Prostate gland (tissue), 2 donors: ENCODE results near the gene INPP4B.

Source experiments
- POLR2A ChIP-seq: fragments of 450-650 bp; IDR thresholded peaks from one replicate; pipeline ENCODE4 v1.6.1; 2016; ENCODE audit warnings: antibody characterized with exemption, mild to moderate bottlenecking
- POLR2AphosphoS5 ChIP-seq: sonication (generic); formaldehyde crosslinking; IDR thresholded peaks from one replicate; pipeline ENCODE4 v1.6.1; 2017; ENCODE audit warnings: antibody characterized with exemption
- TF ChIP-seq, protein P1 (sequence below), 4 experiments: fragments of 200-600 bp in 2 of 4; fragments of 450-650 bp in 2 of 4; sonication (generic) in 2 of 4; IDR thresholded peaks; 1 replicate in 3 of 4; 2 replicates in 1 of 4; pipeline ENCODE4 v1.5.1; 2016 to 2019; ENCODE audit warnings: antibody characterized with exemption in 4 of 4, mild to moderate bottlenecking in 2 of 4, moderate library complexity in 2 of 4

GRCh38 chr4:142045996-142046395 is 800.1 kb downstream of the INPP4B start:
- TF ChIP-seq, protein P1, sequence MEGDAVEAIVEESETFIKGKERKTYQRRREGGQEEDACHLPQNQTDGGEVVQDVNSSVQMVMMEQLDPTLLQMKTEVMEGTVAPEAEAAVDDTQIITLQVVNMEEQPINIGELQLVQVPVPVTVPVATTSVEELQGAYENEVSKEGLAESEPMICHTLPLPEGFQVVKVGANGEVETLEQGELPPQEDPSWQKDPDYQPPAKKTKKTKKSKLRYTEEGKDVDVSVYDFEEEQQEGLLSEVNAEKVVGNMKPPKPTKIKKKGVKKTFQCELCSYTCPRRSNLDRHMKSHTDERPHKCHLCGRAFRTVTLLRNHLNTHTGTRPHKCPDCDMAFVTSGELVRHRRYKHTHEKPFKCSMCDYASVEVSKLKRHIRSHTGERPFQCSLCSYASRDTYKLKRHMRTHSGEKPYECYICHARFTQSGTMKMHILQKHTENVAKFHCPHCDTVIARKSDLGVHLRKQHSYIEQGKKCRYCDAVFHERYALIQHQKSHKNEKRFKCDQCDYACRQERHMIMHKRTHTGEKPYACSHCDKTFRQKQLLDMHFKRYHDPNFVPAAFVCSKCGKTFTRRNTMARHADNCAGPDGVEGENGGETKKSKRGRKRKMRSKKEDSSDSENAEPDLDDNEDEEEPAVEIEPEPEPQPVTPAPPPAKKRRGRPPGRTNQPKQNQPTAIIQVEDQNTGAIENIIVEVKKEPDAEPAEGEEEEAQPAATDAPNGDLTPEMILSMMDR (IDR thresholded peaks at IDR 0.05) = no peak
- TF ChIP-seq POLR2AphosphoS5 (no peak), POLR2A (no peak)
